AG10803 (cell line): Measurements from ENCODE around the gene BAIAP3.
"Not testable (repeated sequence)": the region's sequence is repeated elsewhere in the genome, so short reads cannot be mapped to it uniquely, and the experiment has no call there.

Experiments used
- DNase-seq: peaks from one replicate; pipeline ENCODE4 v3.0.0; 2010; ENCODE audit warnings: low read depth
- H3K4me3 ChIP-seq: 2 replicates; pipeline ENCODE4 v1.5.1; 2011; ENCODE audit warnings: mild to moderate bottlenecking, low read length, control low read depth
- CTCF ChIP-seq: conservative IDR thresholded peaks from 2 replicates; pipeline ENCODE4 v1.5.1; 2011; ENCODE audit warnings: mild to moderate bottlenecking, low read length, control low read depth, inconsistent platforms

The BAIAP3 gene

GRCh38 chr16:1289477-1289866, 44.0 kb upstream of the BAIAP3 start:
- no peak for DNase-seq
- no peak for TF ChIP-seq CTCF
- H3K4me3 ChIP-seq = no peak overlapping the region

GRCh38 chr16:1290063-1290501, 43.4 kb upstream of the BAIAP3 start:
- TF ChIP-seq CTCF = no peak
- no peak overlapping the region for H3K4me3 ChIP-seq
- no peak for DNase-seq

GRCh38 chr16:1290860-1291575, 42.4 kb upstream of the BAIAP3 start:
- no peak overlapping the region for H3K4me3 ChIP-seq
- TF ChIP-seq CTCF = no peak
- no peak for DNase-seq

- DNase-seq = no peak
- TF ChIP-seq CTCF = no peak
- no peak overlapping the region for H3K4me3 ChIP-seq
These were observed 41.9 kb upstream of the BAIAP3 start for GRCh38 chr16:1291576-1291974.

GRCh38 chr16:1292208-1292607, 41.2 kb upstream of the BAIAP3 start:
- not testable (repeated sequence) for DNase-seq, H3K4me3 ChIP-seq

GRCh38 chr16:1292808-1293207, 40.6 kb upstream of the BAIAP3 start:
- not testable (repeated sequence) for DNase-seq, H3K4me3 ChIP-seq

GRCh38 chr16:1293921-1294656, 39.4 kb upstream of the BAIAP3 start:
- H3K4me3 ChIP-seq = no peak overlapping the region
- TF ChIP-seq CTCF = no peak
- DNase-seq = no peak

- no peak for DNase-seq
- no peak for TF ChIP-seq CTCF
- no peak overlapping the region for H3K4me3 ChIP-seq
These were observed 38.0 kb upstream of the BAIAP3 start for GRCh38 chr16:1295465-1295864.

GRCh38 chr16:1296688-1297017, 36.8 kb upstream of the BAIAP3 start:
- DNase-seq, H3K4me3 ChIP-seq: not testable (repeated sequence)
